ENCODE results near the gene MBD3L4. TPM values are rescaled to one million over a fixed set of nuclear protein-coding genes. Genes with fewer than 3 reads are reported as not detected.

MBD3L4 gene
- total RNA-seq, 1 donor from 2014 or later: not detected

DNA sequence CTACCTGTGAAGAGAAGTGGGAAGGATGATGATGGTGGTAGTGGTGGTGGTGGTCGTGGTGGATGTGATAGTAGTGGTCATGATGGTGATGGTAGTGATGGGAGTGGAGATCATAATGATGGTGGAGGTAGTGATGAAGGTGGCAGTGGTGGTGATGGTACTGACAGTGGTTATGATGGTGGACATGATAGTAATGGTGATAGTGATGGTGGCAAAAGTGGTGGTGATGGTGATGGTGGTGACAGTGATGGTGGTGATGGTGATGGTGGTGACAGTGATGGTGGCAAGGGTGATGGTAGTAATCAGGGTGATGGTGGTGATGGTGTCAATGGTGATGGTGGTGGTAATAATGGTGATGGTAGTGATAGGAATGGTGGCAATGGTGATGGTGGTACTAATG is 44.9 kb downstream of the MBD3L4 start:
- peaks cover 5% of the 10 kb centered on the region for H3K27me3 Mint-ChIP-seq
- no peak overlapping the region for H3K27ac Mint-ChIP-seq
- H3K36me3 Mint-ChIP-seq (ENCODE audit: low read depth): no peaks in the 10 kb centered on the region
- H3K4me1 Mint-ChIP-seq: peaks cover 4% of the 10 kb centered on the region
- H3K4me3 Mint-ChIP-seq: no peak overlapping the region
- intact Hi-C loops (cut with micrococcal nuclease): no loop called here
- ATAC-seq (ENCODE audit: low read depth) (no peak), DNase-seq (no peak)
- H3K9me3 Mint-ChIP-seq: peaks cover 2% of the 10 kb centered on the region
- ChIA-PET POLR2A (no interaction called here), CTCF (no interaction called here)
- TF ChIP-seq, protein P1, sequence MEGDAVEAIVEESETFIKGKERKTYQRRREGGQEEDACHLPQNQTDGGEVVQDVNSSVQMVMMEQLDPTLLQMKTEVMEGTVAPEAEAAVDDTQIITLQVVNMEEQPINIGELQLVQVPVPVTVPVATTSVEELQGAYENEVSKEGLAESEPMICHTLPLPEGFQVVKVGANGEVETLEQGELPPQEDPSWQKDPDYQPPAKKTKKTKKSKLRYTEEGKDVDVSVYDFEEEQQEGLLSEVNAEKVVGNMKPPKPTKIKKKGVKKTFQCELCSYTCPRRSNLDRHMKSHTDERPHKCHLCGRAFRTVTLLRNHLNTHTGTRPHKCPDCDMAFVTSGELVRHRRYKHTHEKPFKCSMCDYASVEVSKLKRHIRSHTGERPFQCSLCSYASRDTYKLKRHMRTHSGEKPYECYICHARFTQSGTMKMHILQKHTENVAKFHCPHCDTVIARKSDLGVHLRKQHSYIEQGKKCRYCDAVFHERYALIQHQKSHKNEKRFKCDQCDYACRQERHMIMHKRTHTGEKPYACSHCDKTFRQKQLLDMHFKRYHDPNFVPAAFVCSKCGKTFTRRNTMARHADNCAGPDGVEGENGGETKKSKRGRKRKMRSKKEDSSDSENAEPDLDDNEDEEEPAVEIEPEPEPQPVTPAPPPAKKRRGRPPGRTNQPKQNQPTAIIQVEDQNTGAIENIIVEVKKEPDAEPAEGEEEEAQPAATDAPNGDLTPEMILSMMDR (IDR thresholded peaks at IDR 0.05): no peak

DNA sequence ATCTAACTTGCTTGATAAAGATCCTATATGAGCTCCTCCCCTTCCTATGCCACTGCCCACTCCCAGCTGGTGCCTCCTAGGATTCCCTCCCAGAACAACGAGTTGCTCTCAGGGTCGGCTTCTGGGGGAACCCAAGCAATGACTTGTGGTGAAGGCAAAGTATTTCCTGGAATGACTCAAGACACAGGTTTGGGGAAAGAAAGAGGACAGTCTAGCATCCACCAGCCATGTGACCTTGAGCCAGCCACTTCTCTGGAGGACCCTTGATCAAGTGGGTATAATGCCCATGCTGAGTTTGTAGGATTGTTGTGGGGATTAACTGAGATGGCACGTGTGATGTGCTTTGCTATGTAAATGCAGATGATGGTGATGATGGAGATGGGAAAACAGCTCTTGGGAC is 51.7 kb downstream of the MBD3L4 start:
- H3K36me3 Mint-ChIP-seq (ENCODE audit: low read depth): peaks cover 4% of the 10 kb centered on the region
- no peaks in the 10 kb centered on the region for H3K4me1 Mint-ChIP-seq
- ChIA-PET POLR2A (no interaction called here), CTCF (no interaction called here)
- TF ChIP-seq, protein P1 (IDR thresholded peaks at IDR 0.05): no peak
- DNase-seq (no peak), ATAC-seq (ENCODE audit: low read depth) (no peak)
- no peak overlapping the region for H3K27ac Mint-ChIP-seq
- H3K4me3 Mint-ChIP-seq: no peak overlapping the region
- peaks cover 11% of the 10 kb centered on the region for H3K9me3 Mint-ChIP-seq
- intact Hi-C loops (cut with micrococcal nuclease): no loop called here
- peaks cover 2% of the 10 kb centered on the region for H3K27me3 Mint-ChIP-seq

DNA sequence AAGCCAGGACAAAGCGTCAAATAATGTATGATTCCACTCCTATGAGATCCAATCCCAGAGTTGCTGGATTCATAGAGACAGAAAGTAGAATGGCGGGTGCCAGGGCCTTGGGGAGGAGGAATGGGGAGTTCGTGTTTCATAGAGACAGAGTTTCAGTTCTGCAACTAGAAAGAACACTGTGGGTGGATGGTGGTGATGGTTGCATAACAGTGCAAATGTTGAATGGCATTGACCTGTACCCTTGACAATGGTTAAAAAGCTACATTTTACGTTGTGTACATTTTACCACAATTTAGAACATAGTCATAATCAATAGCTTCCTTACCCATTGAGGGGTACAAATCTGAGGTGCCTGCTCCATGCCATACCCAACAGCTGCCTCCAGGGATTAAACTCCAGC is 52.1 kb downstream of the MBD3L4 start:
- ChIA-PET POLR2A (no interaction called here), CTCF (no interaction called here)
- Mint-ChIP-seq H3K27me3 (peaks cover 2% of the 10 kb centered on the region), H3K4me3 (no peak overlapping the region), H3K4me1 (no peaks in the 10 kb centered on the region), H3K36me3 (ENCODE audit: low read depth) (peaks cover 4% of the 10 kb centered on the region), H3K27ac (no peak overlapping the region), H3K9me3 (peaks cover 14% of the 10 kb centered on the region)
- DNase-seq (no peak), ATAC-seq (ENCODE audit: low read depth) (no peak)
- TF ChIP-seq, protein P1 (IDR thresholded peaks at IDR 0.05): no peak
- intact Hi-C loops (cut with micrococcal nuclease): no loop called here

Other genes starting within 250 kb of the MBD3L4 start
- gene ADGRE1, start 152.6 kb downstream of the MBD3L4 start, total RNA-seq: 0.15 and 0.18 TPM in 2 replicates
- not detected in 2 replicates for gene MBD3L2B, start 18.7 kb downstream of the MBD3L4 start, total RNA-seq
- gene MBD3L5, start 9.6 kb downstream of the MBD3L4 start, total RNA-seq: not detected in 2 replicates
- gene MBD3L2, start 9.1 kb upstream of the MBD3L4 start, total RNA-seq: not detected in 2 replicates
- gene MBD3L3, start 18.5 kb upstream of the MBD3L4 start, total RNA-seq: not detected in 2 replicates
- gene ZNF557, start 29.5 kb upstream of the MBD3L4 start, total RNA-seq: 21.8 and 22.6 TPM in 2 replicates

All from activated B cell treated with CpG ODN at 0.5 μM for 24 hours (primary cell).